ENCODE measurements around the gene DRD1. TPM values are rescaled to one million over a fixed set of nuclear protein-coding genes. Genes with fewer than 3 reads are reported as not detected.
A peak's percentile ranks its signal among the peaks of the same experiment; 100 is the strongest.

Gene DRD1
- total RNA-seq, 1 donor: under 0.01 TPM

- no peak for DNase-seq (ENCODE audit: low read depth)
- no peak for TF ChIP-seq CTCF (IDR thresholded peaks at IDR 0.05; ENCODE audit: insufficient read depth, low read depth, low read length)
- H3K4me3 ChIP-seq (ENCODE audit: low read depth, low read length): no peak overlapping the region
Measured at GRCh38 chr5:175485631-175486030, 41.6 kb upstream of the DRD1 start.

DNA sequence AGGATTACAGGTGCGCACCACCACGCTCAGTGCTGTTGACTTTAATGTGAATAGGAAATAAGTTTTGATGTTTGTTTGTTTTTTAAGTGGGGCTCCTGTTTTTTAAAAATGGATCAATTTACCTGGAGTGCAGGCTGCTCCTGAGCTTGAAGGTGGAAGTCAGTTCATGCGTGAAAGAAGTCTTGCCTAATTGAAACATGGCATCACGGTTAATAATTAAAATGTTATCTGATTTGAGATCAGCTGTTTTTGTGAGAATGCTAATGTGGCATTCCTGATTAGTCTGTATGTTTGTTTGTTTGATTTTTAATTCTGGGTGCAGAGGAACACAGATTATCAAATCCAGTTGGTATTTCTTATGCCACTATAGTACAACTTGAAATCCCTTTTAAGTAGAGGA is 40.8 kb upstream of the DRD1 start:
- no peak overlapping the region for H3K4me3 ChIP-seq (ENCODE audit: low read depth, low read length)

GRCh38 chr5:175484322-175484721 is 40.3 kb upstream of the DRD1 start:
- H3K4me3 ChIP-seq (ENCODE audit: low read depth, low read length): no peak overlapping the region
- TF ChIP-seq CTCF (IDR thresholded peaks at IDR 0.05; ENCODE audit: insufficient read depth, low read depth, low read length): no peak
- no peak for DNase-seq (ENCODE audit: low read depth)

More for the DNA sequence above, 40.8 kb upstream of the DRD1 start:
- TF ChIP-seq CTCF (IDR thresholded peaks at IDR 0.05; ENCODE audit: insufficient read depth, low read depth, low read length): no peak
- no peak for DNase-seq (ENCODE audit: low read depth)

DNA sequence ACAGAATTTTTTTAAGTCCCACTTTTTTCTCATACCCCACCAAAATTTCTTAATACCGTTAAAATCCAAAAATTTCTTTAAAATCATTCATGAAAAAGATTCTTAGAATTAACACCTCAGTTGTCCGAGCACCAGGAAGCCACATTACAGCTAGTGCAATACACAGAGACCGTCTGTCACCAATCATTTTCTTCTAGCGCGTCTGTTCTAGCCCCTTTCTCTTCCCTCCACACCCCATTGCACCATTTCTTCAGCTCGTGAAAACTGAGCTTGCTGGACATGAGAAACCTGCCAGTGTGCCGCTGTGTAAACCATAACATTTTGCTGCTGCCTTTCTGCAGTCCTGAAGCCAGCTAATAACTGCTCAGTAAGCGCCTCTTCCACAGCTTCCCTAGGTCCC is 39.4 kb upstream of the DRD1 start:
- no peak for TF ChIP-seq CTCF (IDR thresholded peaks at IDR 0.05; ENCODE audit: insufficient read depth, low read depth, low read length)
- no peak overlapping the region for H3K4me3 ChIP-seq (ENCODE audit: low read depth, low read length)

DNA sequence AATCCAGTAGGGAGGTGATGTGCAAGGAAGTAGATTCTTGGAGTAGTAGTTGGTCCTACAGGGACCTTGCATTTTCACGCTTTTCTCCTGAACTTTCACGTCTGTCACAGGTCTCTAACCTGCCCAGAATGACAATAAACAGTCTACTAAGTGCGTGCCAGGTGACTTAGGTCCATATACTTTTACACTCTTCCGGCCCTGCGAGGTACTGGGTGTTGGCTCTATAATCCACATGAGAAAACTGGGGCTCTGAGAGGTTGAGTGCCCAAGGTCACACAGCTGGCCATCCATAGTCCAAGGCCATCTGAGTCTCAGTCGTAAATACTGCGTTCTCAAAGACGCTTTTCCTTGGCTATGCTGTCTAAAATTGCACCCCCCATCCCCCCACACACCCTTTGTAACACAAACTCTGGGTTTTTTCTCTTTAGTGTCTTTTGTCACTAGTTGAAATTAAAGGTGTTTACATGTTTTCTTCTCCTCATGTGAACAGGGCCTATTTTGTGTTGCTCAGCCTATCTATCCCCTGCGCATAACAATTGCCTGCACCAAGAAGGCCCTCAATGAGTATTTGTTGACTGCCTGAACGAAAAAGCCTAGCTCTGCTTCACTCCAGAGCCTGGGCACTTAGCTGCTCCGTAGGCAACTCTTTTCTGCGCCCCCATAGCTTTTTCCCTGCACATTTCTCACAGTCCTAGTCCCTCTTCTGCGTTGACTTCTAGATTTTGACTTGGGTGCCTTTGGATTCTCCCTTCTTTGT is 35.3 kb upstream of the DRD1 start:
- no peak for DNase-seq (ENCODE audit: low read depth)
- TF ChIP-seq CTCF (IDR thresholded peaks at IDR 0.05; ENCODE audit: insufficient read depth, low read depth, low read length): no peak

More for the DNA sequence above, 39.4 kb upstream of the DRD1 start:
- no peak for DNase-seq (ENCODE audit: low read depth)

GRCh38 chr5:175478384-175479124 is 34.6 kb upstream of the DRD1 start, which contains the start of gene SFXN1:
Gene SFXN1, plus strand, starts transcription at chr5:175478560. Its CDS starts 13,544 bp downstream, at chr5:175492104.
- DNase-seq (ENCODE audit: low read depth): peak; percentile 69
- peak within 1 kb of the TSS; percentile 92 for H3K4me3 ChIP-seq (ENCODE audit: low read depth, low read length)
- no peak for TF ChIP-seq CTCF (IDR thresholded peaks at IDR 0.05; ENCODE audit: insufficient read depth, low read depth, low read length)

More for the DNA sequence above, 35.3 kb upstream of the DRD1 start:
- H3K4me3 ChIP-seq (ENCODE audit: low read depth, low read length): peak overlapping the region; percentile 92

Measured in fibroblast of villous mesenchyme (primary cell).